Keratinocyte (primary cell): Measurements from ENCODE around the gene RAMACL. TPM values are rescaled to one million over a fixed set of nuclear protein-coding genes. Genes with fewer than 3 reads are reported as not detected.

Experiments used
- DNase-seq: peaks from one replicate; pipeline ENCODE4 v3.0.0-alpha.2; 2011; ENCODE audit warnings: low read depth, missing footprints, low spot score
- FAIRE-seq: peaks from 2 replicates; lab custom pipeline; 2011; peaks lifted over from hg19 to GRCh38; lab: Jason Lieb, UNC
- H2AFZ ChIP-seq: 2 replicates; pipeline ENCODE4 v1.6.0; 2012; ENCODE audit warnings: low read length, control low read depth, inconsistent platforms; ENCODE audit not compliant: control insufficient read depth
- H3K27ac ChIP-seq: 2 replicates; pipeline ENCODE4 v1.5.1; 2011; ENCODE audit warnings: low read length; ENCODE audit not compliant: control insufficient read depth, insufficient read depth
- H3K27me3 ChIP-seq: 3 replicates; pipeline ENCODE4 v1.6.0; 2011; ENCODE audit warnings: low read length; ENCODE audit not compliant: control insufficient read depth, insufficient read depth; ENCODE audit errors: extremely low read depth
- H3K36me3 ChIP-seq, 2 experiments: 2 replicates in 1 of 2; 3 replicates in 1 of 2; pipeline ENCODE4 v1.5.1; 2011; ENCODE audit warnings: low read length in 2 of 2, mild to moderate bottlenecking in 1 of 2; ENCODE audit not compliant: control insufficient read depth in 2 of 2, insufficient read depth in 2 of 2; ENCODE audit errors: extremely low read depth in 1 of 2
- H3K4me1 ChIP-seq: 3 replicates; pipeline ENCODE4 v1.5.1; 2011; ENCODE audit warnings: low read length; ENCODE audit not compliant: control insufficient read depth, insufficient read depth; ENCODE audit errors: extremely low read depth
- H3K4me2 ChIP-seq: 3 replicates; pipeline ENCODE4 v1.6.0; 2011; ENCODE audit warnings: low read depth, low read length; ENCODE audit not compliant: control insufficient read depth, insufficient read depth; ENCODE audit errors: extremely low read depth
- H3K4me3 ChIP-seq, 3 experiments: fragments of 200-600 bp in 1 of 3; sonication (generic) in 1 of 3; 2 replicates in 2 of 3; 3 replicates in 1 of 3; pipeline ENCODE4 v1.5.1; 2011 to 2016; ENCODE audit warnings: low read length in 3 of 3, mild to moderate bottlenecking in 3 of 3, control low read depth in 2 of 3, inconsistent platforms in 1 of 3, low read depth in 1 of 3, mixed read lengths in 1 of 3, mixed run types in 1 of 3, moderate library complexity in 1 of 3; ENCODE audit not compliant: control insufficient read depth in 2 of 3, insufficient read depth in 2 of 3; ENCODE audit errors: extremely low read depth in 1 of 3
- H3K79me2 ChIP-seq: 2 replicates; pipeline ENCODE4 v1.6.0; 2012; ENCODE audit warnings: low read length; ENCODE audit not compliant: control insufficient read depth, insufficient read depth
- H3K9ac ChIP-seq: 3 replicates; pipeline ENCODE4 v1.6.0; 2011; ENCODE audit warnings: low read length; ENCODE audit not compliant: control insufficient read depth, insufficient read depth; ENCODE audit errors: extremely low read depth
- H3K9me1 ChIP-seq: 3 replicates; pipeline ENCODE4 v1.6.0; 2011; ENCODE audit warnings: low read length; ENCODE audit not compliant: control insufficient read depth, insufficient read depth; ENCODE audit errors: extremely low read depth
- H3K9me3 ChIP-seq: 2 replicates; pipeline ENCODE4 v1.5.1; 2012; ENCODE audit warnings: low read depth, low read length; ENCODE audit not compliant: control insufficient read depth
- H4K20me1 ChIP-seq: 3 replicates; pipeline ENCODE4 v1.6.0; 2011; ENCODE audit warnings: low read length; ENCODE audit not compliant: control insufficient read depth, insufficient read depth; ENCODE audit errors: extremely low read depth
- CTCF ChIP-seq, 3 experiments: IDR thresholded peaks in 1 of 3; conservative IDR thresholded peaks in 1 of 3; optimal IDR thresholded peaks in 1 of 3; 2 replicates in 2 of 3; 3 replicates in 1 of 3; pipeline versions ENCODE3 to v1.5.1; 2011; ENCODE audit warnings: low read length in 3 of 3, mild to moderate bottlenecking in 3 of 3, moderate library complexity in 2 of 3, control low read depth in 1 of 3, inconsistent platforms in 1 of 3; ENCODE audit not compliant: insufficient read depth in 2 of 3; ENCODE audit errors: extremely low read depth in 1 of 3
- EZH2 ChIP-seq: IDR thresholded peaks from one replicate; pipeline ENCODE4 v1.6.1; 2012; ENCODE audit warnings: inconsistent platforms, mild to moderate bottlenecking, low read length, moderate library complexity
- dilution Hi-C: fragments of 300-500 bp; cut with MboI; formaldehyde crosslinking; loops from one replicate; pipeline ENCODE4 v1.7.0; 2020; ENCODE audit warnings: low sequenced_read_pairs; ENCODE audit not compliant: extremely low pct_ligation_motif_present
- polyA plus RNA-seq, 5 experiments: library from polyadenylated mRNA; depleted of rRNA in 3 of 5; stranded (reverse) in 3 of 5; stranded (forward) in 1 of 5; unstranded in 1 of 5; fragments of >200 nt; gene quantifications; 1 replicate in 1 of 5; 2 replicates in 3 of 5; 3 replicates in 1 of 5; pipeline versions ENCODE4 v1.2.1 to v1.2.3, GENCODE V29; 2011 to 2012; ENCODE audit warnings: missing spikeins in 2 of 5, low read depth in 1 of 5, low replicate concordance in 1 of 5

The RAMACL gene
- polyA plus RNA-seq, 1 donor (not counting 4 experiments of a cell fraction or from before 2014, with no cell fraction given): 5.3 TPM

GRCh38 chr6:166545156-166546034 lies 41.1 kb downstream of the RAMACL start:
- no peaks in the 10 kb centered on the region for H3K79me2 ChIP-seq
- dilution Hi-C loops: no loop called here
- FAIRE-seq: no peak

GRCh38 chr6:166544296-166544605 lies 42.2 kb downstream of the RAMACL start:
- H3K4me2 ChIP-seq: no peak overlapping the region
- no peak overlapping the region for H3K4me3 ChIP-seq
- H3K9me3 ChIP-seq: no peaks in the 10 kb centered on the region
- H3K9ac ChIP-seq: no peak overlapping the region
- no peaks in the 10 kb centered on the region for H3K36me3 ChIP-seq
- no peak overlapping the region for H2AFZ ChIP-seq
- H3K27ac ChIP-seq: no peak overlapping the region
- dilution Hi-C loops: no loop called here
- H3K4me1 ChIP-seq: peaks cover 19% of the 10 kb centered on the region
- DNase-seq (no peak), FAIRE-seq (no peak)
- no peaks in the 10 kb centered on the region for H3K79me2 ChIP-seq
- no peaks in the 10 kb centered on the region for H3K27me3 ChIP-seq
- no peaks in the 10 kb centered on the region for H4K20me1 ChIP-seq
- TF ChIP-seq EZH2: no peak
- TF ChIP-seq CTCF (optimal IDR thresholded peaks at IDR 0.05 in 1 of 3, IDR thresholded peaks at IDR 0.05 in 1 of 3, conservative IDR thresholded peaks at IDR 0.05 in 1 of 3; ENCODE audit: extremely low read depth in 1 of 3, insufficient read depth in 2 of 3, low read length in 3 of 3): no peak
- H3K9me1 ChIP-seq: no peaks in the 10 kb centered on the region

More at GRCh38 chr6:166545156-166546034, 41.1 kb downstream of the RAMACL start:
- Histone ChIP-seq H4K20me1 (no peaks in the 10 kb centered on the region), H2AFZ (no peak overlapping the region), H3K27ac (no peak overlapping the region), H3K4me3 (no peak overlapping the region), H3K36me3 (no peaks in the 10 kb centered on the region), H3K4me1 (peaks cover 19% of the 10 kb centered on the region), H3K4me2 (no peak overlapping the region), H3K27me3 (no peaks in the 10 kb centered on the region), H3K9ac (no peak overlapping the region), H3K9me3 (no peaks in the 10 kb centered on the region), H3K9me1 (no peaks in the 10 kb centered on the region)
- TF ChIP-seq CTCF (optimal IDR thresholded peaks at IDR 0.05 in 1 of 3, IDR thresholded peaks at IDR 0.05 in 1 of 3, conservative IDR thresholded peaks at IDR 0.05 in 1 of 3; ENCODE audit: extremely low read depth in 1 of 3, insufficient read depth in 2 of 3, low read length in 3 of 3) (no peak), EZH2 (no peak)
- no peak for DNase-seq
